HCT116 (cell line): ENCODE results near the gene SOX6. TPM values are rescaled to one million over a fixed set of nuclear protein-coding genes. Genes with fewer than 3 reads are reported as not detected.

Source experiments
- ATAC-seq: fragments of 200-7000 bp; cut with Tn5 transposase; 2 replicates; pipeline ENCODE4 v1.9.1; 2020; ENCODE audit warnings: mild to moderate bottlenecking, moderate library complexity
- BruUV-seq: library from RNA; stranded (reverse); fragments of 400-500 nt; replicated peaks from 2 replicates; lab custom pipeline; 2021; lab: Mats Ljungman, UMichigan
- CTCF ChIA-PET: fragments of 300-600 bp; sonication (Branson Sonifier 250); formaldehyde crosslinking; loops from one replicate; lab custom pipeline; 2021; ENCODE audit warnings: antibody characterized with exemption; lab: Charles Lee
- POLR2A ChIA-PET: fragments of 300-600, 350-600 bp; sonication (Branson Sonifier 250); formaldehyde crosslinking; loops from one replicate; lab custom pipeline; 2021; ENCODE audit warnings: antibody characterized with exemption; lab: Charles Lee
- RAD21 ChIA-PET, 2 experiments: fragments of 300-600 bp; sonication (Branson Sonifier 250); formaldehyde crosslinking; loops; one replicate each; lab custom pipeline; 2023; ENCODE audit warnings: low total read pairs in 2 of 2; ENCODE audit not compliant: uncharacterized antibody in 2 of 2, unreplicated experiment in 2 of 2, low non-redundant PET in 1 of 2; lab: Charles Lee
- DNase-seq: peaks from one replicate; pipeline ENCODE4 v3.0.0-alpha.2; 2010; ENCODE audit warnings: low read depth, low spot score
- H2AFZ ChIP-seq: fragments of 200-600 bp; shearing (Covaris generic), sonication (generic); 2 replicates; pipeline ENCODE4 v1.6.1; 2017; ENCODE audit warnings: low read depth, mixed run types, mixed read lengths, antibody characterized with exemption, low read length; ENCODE audit not compliant: poor library complexity, severe bottlenecking
- H3K27ac ChIP-seq: 2 replicates; pipeline ENCODE4 v1.5.1; 2012; ENCODE audit warnings: low read depth, low read length
- H3K27me3 ChIP-seq: fragments of 200-600 bp; sonication (generic); 2 replicates; pipeline ENCODE4 v1.6.1; 2016; ENCODE audit warnings: mixed run types, low read length, mixed read lengths; ENCODE audit not compliant: insufficient read depth
- H3K36me3 ChIP-seq, 2 experiments: fragments of 200-500 bp in 1 of 2; fragments of 200-600 bp in 1 of 2; sonication (Bioruptor generic) in 1 of 2; sonication (generic) in 1 of 2; 2 replicates each; pipeline versions ENCODE4 v1.5.1 to v1.6.1; 2014 to 2016; ENCODE audit warnings: low read length in 2 of 2, inconsistent platforms in 1 of 2, mixed read lengths in 1 of 2, mixed run types in 1 of 2; ENCODE audit not compliant: insufficient read depth in 2 of 2, control insufficient read depth in 1 of 2
- H3K4me1 ChIP-seq, 2 experiments: fragments of 200-600 bp in 1 of 2; sonication (generic) in 1 of 2; 2 replicates each; pipeline versions ENCODE4 v1.5.1 to v1.6.1; 2012 to 2017; ENCODE audit warnings: low read length in 2 of 2, inconsistent platforms in 1 of 2, mild to moderate bottlenecking in 1 of 2, mixed read lengths in 1 of 2, mixed run types in 1 of 2, moderate library complexity in 1 of 2; ENCODE audit not compliant: insufficient read depth in 2 of 2, control insufficient read depth in 1 of 2
- H3K4me2 ChIP-seq: fragments of 200-600 bp; sonication (generic); 2 replicates; pipeline ENCODE4 v1.6.1; 2017; ENCODE audit warnings: mixed run types, low read length, mixed read lengths
- H3K4me3 ChIP-seq, 2 experiments: fragments of 200-600 bp in 1 of 2; sonication (generic) in 1 of 2; replicated peaks in 1 of 2; 2 replicates each; pipeline ENCODE4 v1.5.1; 2011 to 2016; ENCODE audit warnings: low read length in 2 of 2, control low read depth in 1 of 2, low read depth in 1 of 2, mild to moderate bottlenecking in 1 of 2, mixed read lengths in 1 of 2, mixed run types in 1 of 2
- H3K79me2 ChIP-seq: fragments of 200-600 bp; sonication (generic); 2 replicates; pipeline ENCODE4 v1.6.1; 2017; ENCODE audit warnings: mild to moderate bottlenecking, mixed run types, low read length, moderate library complexity, mixed read lengths; ENCODE audit not compliant: insufficient read depth
- H3K9ac ChIP-seq: fragments of 200-600 bp; sonication (generic); 2 replicates; pipeline ENCODE4 v1.6.1; 2016; ENCODE audit warnings: low read length, mixed read lengths
- H3K9me2 ChIP-seq: fragments of 200-600 bp; sonication (generic), shearing (Covaris generic); 2 replicates; pipeline ENCODE4 v1.6.1; 2017; ENCODE audit warnings: mixed run types, mild to moderate bottlenecking, moderate library complexity; ENCODE audit not compliant: insufficient read depth
- H3K9me3 ChIP-seq, 2 experiments: fragments of 200-500 bp in 1 of 2; fragments of 200-600 bp in 1 of 2; sonication (Bioruptor generic) in 1 of 2; sonication (generic) in 1 of 2; 2 replicates each; pipeline ENCODE4 v1.6.1; 2014 to 2017; ENCODE audit warnings: low read length in 2 of 2, mixed read lengths in 2 of 2, inconsistent platforms in 1 of 2, low read depth in 1 of 2, mild to moderate bottlenecking in 1 of 2, mixed run types in 1 of 2, moderate library complexity in 1 of 2; ENCODE audit not compliant: control insufficient read depth in 1 of 2, insufficient read depth in 1 of 2
- H4K20me1 ChIP-seq: fragments of 200-600 bp; sonication (generic), shearing (Covaris generic); 2 replicates; pipeline ENCODE4 v1.6.1; 2017; ENCODE audit warnings: mixed run types, mild to moderate bottlenecking, moderate library complexity; ENCODE audit not compliant: insufficient read depth
- CBX3 ChIP-seq: IDR thresholded peaks from 2 replicates; pipeline ENCODE4 v1.6.1; 2012; ENCODE audit warnings: low read depth
- CEBPB ChIP-seq: IDR thresholded peaks from 2 replicates; pipeline ENCODE4 v1.6.1; 2012; ENCODE audit warnings: low read depth
- FOSL1 ChIP-seq: IDR thresholded peaks from 2 replicates; pipeline ENCODE4 v1.6.1; 2012; ENCODE audit warnings: low read depth
- JUND ChIP-seq: IDR thresholded peaks from 2 replicates; pipeline ENCODE4 v1.6.1; 2012
- POLR2A ChIP-seq: IDR thresholded peaks from 2 replicates; pipeline ENCODE4 v1.7.0; 2011; ENCODE audit warnings: borderline replicate concordance; ENCODE audit not compliant: insufficient read depth, insufficient read length; ENCODE audit errors: extremely low read depth
- RAD21 ChIP-seq: IDR thresholded peaks from 2 replicates; pipeline ENCODE4 v1.6.1; 2012; ENCODE audit warnings: low read depth, mild to moderate bottlenecking
- SIN3A ChIP-seq: IDR thresholded peaks from 2 replicates; pipeline ENCODE4 v1.6.1; 2012; ENCODE audit warnings: low read depth
- SP1 ChIP-seq: IDR thresholded peaks from 2 replicates; pipeline ENCODE4 v1.6.1; 2012; ENCODE audit warnings: low read depth
- TCF7L2 ChIP-seq: IDR thresholded peaks from 2 replicates; pipeline ENCODE4 v1.7.0; 2011; ENCODE audit warnings: borderline replicate concordance, inconsistent platforms; ENCODE audit not compliant: insufficient read depth, insufficient read length; ENCODE audit errors: extremely low read depth
- intact Hi-C: fragments of 100-400 bp; cut with micrococcal nuclease; formaldehyde crosslinking; loops from 2 replicates; pipeline ENCODE4 v1.10.0; 2022
- total RNA-seq: library from RNA; stranded (reverse); gene quantifications from one replicate; pipeline ENCODE4 v1.2.1, GENCODE V29; 2021; ENCODE audit not compliant: unreplicated experiment
- TF ChIP-seq, protein P1 (sequence below), 3 experiments: fragments of 200-600 bp in 1 of 3; sonication (generic) in 1 of 3; IDR thresholded peaks in 2 of 3; conservative IDR thresholded peaks in 1 of 3; 2 replicates each; pipeline ENCODE4 v1.5.1; 2012 to 2017; ENCODE audit warnings: low read depth in 2 of 3, low read length in 2 of 3, antibody characterized with exemption in 1 of 3, borderline replicate concordance in 1 of 3, control low read depth in 1 of 3, mild to moderate bottlenecking in 1 of 3, mixed read lengths in 1 of 3, mixed run types in 1 of 3, moderate library complexity in 1 of 3; ENCODE audit not compliant: insufficient read depth in 1 of 3
- TF ChIP-seq, protein P2 (sequence below): IDR thresholded peaks from 2 replicates; pipeline ENCODE4 v1.6.1; 2012
- TF ChIP-seq, protein P3 (sequence below): IDR thresholded peaks from 2 replicates; pipeline ENCODE4 v1.6.1; 2011; ENCODE audit warnings: mild to moderate bottlenecking, low read length, moderate library complexity; ENCODE audit not compliant: insufficient replicate concordance; ENCODE audit errors: extremely low read depth
- TF ChIP-seq, protein P4 (sequence below): IDR thresholded peaks from 2 replicates; pipeline ENCODE4 v1.6.1; 2012

The SOX6 gene
- total RNA-seq, 1 experiment from 2014 or later, result 0.81 TPM

DNA sequence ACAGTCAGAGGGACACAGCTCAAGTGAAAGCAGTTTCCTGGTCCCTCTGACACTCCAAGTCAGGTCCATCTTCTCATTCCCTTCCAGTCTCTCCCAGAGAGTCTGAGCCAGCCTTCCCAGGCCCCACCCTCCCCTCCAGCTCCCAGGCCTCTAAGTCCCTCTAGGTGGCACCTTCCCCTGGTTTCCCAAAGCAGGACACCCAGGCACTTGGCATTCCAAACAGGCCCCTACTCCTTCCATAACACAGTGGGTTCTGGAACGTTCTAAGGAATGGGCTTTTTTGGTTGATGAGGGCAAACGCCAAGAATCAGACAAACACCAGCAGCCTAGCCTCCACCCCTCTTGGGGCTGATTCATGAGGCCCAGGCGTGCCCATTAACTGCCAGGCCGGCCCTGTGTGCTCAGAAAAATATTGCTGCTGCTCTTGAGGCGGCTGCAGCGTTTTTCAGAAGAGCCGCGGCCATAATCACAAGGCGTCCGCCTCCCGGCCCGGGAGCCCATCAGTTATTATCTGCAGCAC, 418.7 kb downstream of the SOX6 start:
- Histone ChIP-seq H3K9ac (no peak overlapping the region), H3K9me3 (no peaks in the 10 kb centered on the region), H3K27ac (no peak overlapping the region), H3K36me3 (no peaks in the 10 kb centered on the region), H2AFZ (no peak overlapping the region), H3K4me1 (no peaks in the 10 kb centered on the region), H3K4me2 (no peak overlapping the region), H3K27me3 (peaks cover 12% of the 10 kb centered on the region; the same call in 1 of the 2 replicates), H3K4me3 (no peak overlapping the region), H3K79me2 (no peaks in the 10 kb centered on the region), H4K20me1 (no peaks in the 10 kb centered on the region), H3K9me2 (no peaks in the 10 kb centered on the region)
- RAD21 ChIA-PET, result interaction anchor here in 1 of 2 experiments (0.6 kb wide), 1 partner anchor 28 kb away, joined by 3 read pairs; no protein-coding TSS in a partner anchor
- BruUV-seq, result no TSS peak
- CTCF ChIA-PET, result interaction anchor here (1.3 kb wide), 1 partner anchor 51 kb away, joined by 7 read pairs; no protein-coding TSS in a partner anchor
- no peak for DNase-seq
- intact Hi-C loops, result no loop called here
- TF ChIP-seq CEBPB, result no peak
- TF ChIP-seq, protein P1, sequence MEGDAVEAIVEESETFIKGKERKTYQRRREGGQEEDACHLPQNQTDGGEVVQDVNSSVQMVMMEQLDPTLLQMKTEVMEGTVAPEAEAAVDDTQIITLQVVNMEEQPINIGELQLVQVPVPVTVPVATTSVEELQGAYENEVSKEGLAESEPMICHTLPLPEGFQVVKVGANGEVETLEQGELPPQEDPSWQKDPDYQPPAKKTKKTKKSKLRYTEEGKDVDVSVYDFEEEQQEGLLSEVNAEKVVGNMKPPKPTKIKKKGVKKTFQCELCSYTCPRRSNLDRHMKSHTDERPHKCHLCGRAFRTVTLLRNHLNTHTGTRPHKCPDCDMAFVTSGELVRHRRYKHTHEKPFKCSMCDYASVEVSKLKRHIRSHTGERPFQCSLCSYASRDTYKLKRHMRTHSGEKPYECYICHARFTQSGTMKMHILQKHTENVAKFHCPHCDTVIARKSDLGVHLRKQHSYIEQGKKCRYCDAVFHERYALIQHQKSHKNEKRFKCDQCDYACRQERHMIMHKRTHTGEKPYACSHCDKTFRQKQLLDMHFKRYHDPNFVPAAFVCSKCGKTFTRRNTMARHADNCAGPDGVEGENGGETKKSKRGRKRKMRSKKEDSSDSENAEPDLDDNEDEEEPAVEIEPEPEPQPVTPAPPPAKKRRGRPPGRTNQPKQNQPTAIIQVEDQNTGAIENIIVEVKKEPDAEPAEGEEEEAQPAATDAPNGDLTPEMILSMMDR (IDR thresholded peaks at IDR 0.05 in 2 of 3, conservative IDR thresholded peaks at IDR 0.05 in 1 of 3; ENCODE audit: borderline replicate concordance in 1 of 3, insufficient read depth in 1 of 3, low read depth in 2 of 3, low read length in 2 of 3), result 0 out of 6 replicates have a peak, but pooled peaks of 1 of the 3 experiments have one; percentile 7
- POLR2A ChIA-PET, result no interaction called here
- peak; percentile 59 for ATAC-seq

DNA sequence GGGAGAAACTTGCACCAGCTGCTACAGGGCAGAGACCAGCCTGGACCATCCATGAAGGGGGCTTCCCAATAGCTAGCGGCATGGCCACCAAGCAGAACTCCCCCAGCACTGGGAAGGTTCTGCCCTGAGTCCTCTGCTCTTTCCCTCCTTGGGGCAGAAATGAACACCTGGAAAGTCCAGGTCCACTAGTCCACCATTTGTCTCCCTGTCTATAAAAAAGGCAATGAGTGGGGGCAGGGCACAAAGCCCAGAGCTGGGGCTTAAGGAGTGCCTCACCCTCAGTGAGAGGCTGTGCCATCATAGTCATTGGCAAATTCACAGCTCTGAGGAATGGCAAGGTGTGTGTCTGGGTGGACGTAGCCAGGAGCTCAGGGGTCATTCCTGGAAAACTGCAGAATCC, 420.3 kb downstream of the SOX6 start:
- Histone ChIP-seq H3K9ac (no peak overlapping the region), H2AFZ (no peak overlapping the region), H3K9me3 (no peaks in the 10 kb centered on the region), H3K9me2 (no peaks in the 10 kb centered on the region), H3K4me1 (no peaks in the 10 kb centered on the region), H3K79me2 (no peaks in the 10 kb centered on the region), H4K20me1 (no peaks in the 10 kb centered on the region), H3K4me3 (no peak overlapping the region), H3K27ac (no peak overlapping the region), H3K27me3 (peaks cover 12% of the 10 kb centered on the region; the same call in 1 of the 2 replicates), H3K4me2 (no peak overlapping the region), H3K36me3 (no peaks in the 10 kb centered on the region)
- DNase-seq, result no peak
- no TSS peak for BruUV-seq
- CTCF ChIA-PET, result no interaction called here
- RAD21 ChIA-PET, result no interaction called here
- ATAC-seq, result no peak
- POLR2A ChIA-PET, result no interaction called here
- intact Hi-C loops, result no loop called here
- no peak for TF ChIP-seq SIN3A
- no peak for TF ChIP-seq TCF7L2
- no peak for TF ChIP-seq JUND
- TF ChIP-seq, protein P2, sequence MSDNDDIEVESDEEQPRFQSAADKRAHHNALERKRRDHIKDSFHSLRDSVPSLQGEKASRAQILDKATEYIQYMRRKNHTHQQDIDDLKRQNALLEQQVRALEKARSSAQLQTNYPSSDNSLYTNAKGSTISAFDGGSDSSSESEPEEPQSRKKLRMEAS, result no peak
- TF ChIP-seq SP1, result no peak
- no peak for TF ChIP-seq CBX3
- TF ChIP-seq RAD21, result no peak
- TF ChIP-seq, protein P3, sequence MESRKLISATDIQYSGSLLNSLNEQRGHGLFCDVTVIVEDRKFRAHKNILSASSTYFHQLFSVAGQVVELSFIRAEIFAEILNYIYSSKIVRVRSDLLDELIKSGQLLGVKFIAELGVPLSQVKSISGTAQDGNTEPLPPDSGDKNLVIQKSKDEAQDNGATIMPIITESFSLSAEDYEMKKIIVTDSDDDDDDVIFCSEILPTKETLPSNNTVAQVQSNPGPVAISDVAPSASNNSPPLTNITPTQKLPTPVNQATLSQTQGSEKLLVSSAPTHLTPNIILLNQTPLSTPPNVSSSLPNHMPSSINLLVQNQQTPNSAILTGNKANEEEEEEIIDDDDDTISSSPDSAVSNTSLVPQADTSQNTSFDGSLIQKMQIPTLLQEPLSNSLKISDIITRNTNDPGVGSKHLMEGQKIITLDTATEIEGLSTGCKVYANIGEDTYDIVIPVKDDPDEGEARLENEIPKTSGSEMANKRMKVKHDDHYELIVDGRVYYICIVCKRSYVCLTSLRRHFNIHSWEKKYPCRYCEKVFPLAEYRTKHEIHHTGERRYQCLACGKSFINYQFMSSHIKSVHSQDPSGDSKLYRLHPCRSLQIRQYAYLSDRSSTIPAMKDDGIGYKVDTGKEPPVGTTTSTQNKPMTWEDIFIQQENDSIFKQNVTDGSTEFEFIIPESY, result no peak
- TF ChIP-seq, protein P4, sequence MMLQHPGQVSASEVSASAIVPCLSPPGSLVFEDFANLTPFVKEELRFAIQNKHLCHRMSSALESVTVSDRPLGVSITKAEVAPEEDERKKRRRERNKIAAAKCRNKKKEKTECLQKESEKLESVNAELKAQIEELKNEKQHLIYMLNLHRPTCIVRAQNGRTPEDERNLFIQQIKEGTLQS, result no peak
- TF ChIP-seq CEBPB, result no peak
- no peak for TF ChIP-seq POLR2A
- no peak for TF ChIP-seq FOSL1
